Kidney (tissue), 14 donors: ENCODE data around the gene TULP3. TPM values are rescaled to one million over a fixed set of nuclear protein-coding genes. Genes with fewer than 3 reads are reported as not detected.

ENCODE experiments used
- DNase-seq, 5 donors: peaks; one replicate each; pipeline ENCODE4 v3.0.0-alpha.2; 2013 to 2020
- FAIRE-seq: peaks from 2 replicates; lab custom pipeline; 2012; peaks lifted over from hg19 to GRCh38; lab: Jason Lieb, UNC
- H3K27ac ChIP-seq, 2 donors: one replicate each; pipeline ENCODE4 v1.7.0; 2013; ENCODE audit warnings: low read depth in 2 of 2, low read length in 2 of 2, inconsistent platforms in 1 of 2
- H3K27me3 ChIP-seq: one replicate; pipeline ENCODE4 v1.7.1; 2013; ENCODE audit warnings: low read length, inconsistent platforms; ENCODE audit not compliant: control insufficient read depth, insufficient read depth
- H3K36me3 ChIP-seq, 3 donors: one replicate each; pipeline versions ENCODE4 v1.7.0 to v1.7.1; 2013; ENCODE audit warnings: low read length in 3 of 3, control low read depth in 1 of 3, inconsistent platforms in 1 of 3; ENCODE audit not compliant: insufficient read depth in 3 of 3, control insufficient read depth in 2 of 3
- H3K4me1 ChIP-seq, 3 donors: one replicate each; pipeline versions ENCODE4 v1.7.0 to v1.7.1; 2013; ENCODE audit warnings: low read length in 3 of 3, inconsistent platforms in 1 of 3, low read depth in 1 of 3; ENCODE audit not compliant: control insufficient read depth in 2 of 3, insufficient read depth in 2 of 3
- H3K4me3 ChIP-seq, 3 donors: one replicate each; pipeline versions ENCODE4 v1.7.0 to v1.8.1; 2013; ENCODE audit warnings: low read length in 3 of 3, control low read depth in 1 of 3, inconsistent platforms in 1 of 3
- H3K9ac ChIP-seq, 3 donors: one replicate each; pipeline versions ENCODE4 v1.7.0 to v1.7.1; 2013; ENCODE audit warnings: low read length in 3 of 3, control low read depth in 1 of 3, inconsistent platforms in 1 of 3
- H3K9me3 ChIP-seq, 3 donors: one replicate each; pipeline versions ENCODE4 v1.7.0 to v1.7.1; 2013; ENCODE audit warnings: low read length in 3 of 3, control low read depth in 1 of 3, inconsistent platforms in 1 of 3; ENCODE audit not compliant: control insufficient read depth in 2 of 3, insufficient read depth in 1 of 3
- CTCF ChIP-seq: IDR thresholded peaks from 3 replicates; pipeline ENCODE4 v1.5.1; 2012; ENCODE audit warnings: mild to moderate bottlenecking, moderate library complexity, borderline replicate concordance; ENCODE audit not compliant: insufficient read depth; ENCODE audit errors: extremely low read depth
- intact Hi-C: fragments of 100-400 bp; cut with DNase I; formaldehyde crosslinking; loops from one replicate; pipeline ENCODE4 v1.11.1; 2022
- polyA plus RNA-seq: library from polyadenylated mRNA; stranded (reverse); fragments of 350-450 nt; fragmentation: Illumina TruSeq; extraction: RNeasy Lipid Tissue Mini Kit (QIAGEN cat#74804); gene quantifications from one replicate; pipeline ENCODE4 v1.2.3, GENCODE V29; 2014; ENCODE audit warnings: low read depth, low replicate concordance; ENCODE audit not compliant: insufficient read depth
- total RNA-seq: library from RNA; stranded (reverse); fragmentation: NEBNext Ultra II Directional; extraction: Animal tissue kit (Norgen Biotek cat#: 25700); gene quantifications from one replicate; pipeline ENCODE4 v1.2.1, GENCODE V29; 2021
- donor health status: control.
- donor health status: control.
- donor health status: control.
- donor health status: control.
- donor health status: control.
- donor health status: DM: yes; HTN: yes; CAD: no.
- donor health status: Normal renal cell carcinoma (clear cell type).

Gene TULP3
- total and polyA plus RNA-seq, 2 donors from 2014 or later: 20.3 to 23.0 TPM

- Histone ChIP-seq H3K4me1 (no peaks in the 10 kb centered on the region), H3K27ac (no peak overlapping the region), H3K36me3 (no peaks in the 10 kb centered on the region), H3K4me3 (no peak overlapping the region), H3K9ac (no peak overlapping the region), H3K27me3 (no peaks in the 10 kb centered on the region), H3K9me3 (peaks cover 0 to 1% (median 0%) of the 10 kb centered on the region in 3 donors)
- intact Hi-C loops: no loop called here
- DNase-seq (no peak), FAIRE-seq (no peak)
- no peak for TF ChIP-seq CTCF
Measured at GRCh38 chr12:2984698-2985097, 94.0 kb downstream of the TULP3 start.

- no peak for TF ChIP-seq CTCF
- FAIRE-seq (no peak), DNase-seq (no peak)
- H3K4me1 ChIP-seq: no peaks in the 10 kb centered on the region
- no peak overlapping the region for H3K4me3 ChIP-seq
- no peak overlapping the region for H3K9ac ChIP-seq
- H3K27me3 ChIP-seq: no peaks in the 10 kb centered on the region
- H3K36me3 ChIP-seq: no peaks in the 10 kb centered on the region
- no peak overlapping the region for H3K27ac ChIP-seq
- intact Hi-C loops: no loop called here
- H3K9me3 ChIP-seq: peaks cover 0 to 4% (median 0%) of the 10 kb centered on the region in 3 donors
Measured at GRCh38 chr12:2986876-2987275, 96.2 kb downstream of the TULP3 start.

- Histone ChIP-seq H3K9me3 (peaks cover 0 to 4% (median 0%) of the 10 kb centered on the region in 3 donors), H3K27me3 (no peaks in the 10 kb centered on the region), H3K36me3 (no peaks in the 10 kb centered on the region), H3K4me1 (no peaks in the 10 kb centered on the region), H3K9ac (no peak overlapping the region), H3K4me3 (no peak overlapping the region), H3K27ac (no peak overlapping the region)
- intact Hi-C loops: no loop called here
- TF ChIP-seq CTCF: no peak
- no peak for DNase-seq
- no peak for FAIRE-seq
Measured at GRCh38 chr12:2988494-2988893, 97.8 kb downstream of the TULP3 start.

Other genes starting within 250 kb of the TULP3 start
- 70.2 TPM for gene FKBP4, start 95.9 kb upstream of the TULP3 start, total RNA-seq
- gene FKBP4, start 95.9 kb upstream of the TULP3 start, polyA plus RNA-seq: 114 TPM
- gene ITFG2, start 78.2 kb upstream of the TULP3 start, total RNA-seq: 48.2 TPM
- gene ITFG2, start 78.2 kb upstream of the TULP3 start, polyA plus RNA-seq: 23.6 TPM
- gene NRIP2, start 55.9 kb upstream of the TULP3 start, total RNA-seq: 11.7 TPM
- gene NRIP2, start 55.9 kb upstream of the TULP3 start, polyA plus RNA-seq: 15.9 TPM
- not detected for gene TEX52, start 33.9 kb upstream of the TULP3 start, total RNA-seq
- not detected for gene TEX52, start 33.9 kb upstream of the TULP3 start, polyA plus RNA-seq
- gene FOXM1, start 13.7 kb upstream of the TULP3 start, total RNA-seq: 1.3 TPM
- 1.3 TPM for gene FOXM1, start 13.7 kb upstream of the TULP3 start, polyA plus RNA-seq
- 17.2 TPM for gene RHNO1, start 13.7 kb upstream of the TULP3 start, total RNA-seq
- gene RHNO1, start 13.7 kb upstream of the TULP3 start, polyA plus RNA-seq: 15.9 TPM
- 40.9 TPM for gene TEAD4, start 68.5 kb downstream of the TULP3 start, total RNA-seq
- gene TEAD4, start 68.5 kb downstream of the TULP3 start, polyA plus RNA-seq: 19.8 TPM
- 81.6 TPM for gene TSPAN9, start 186.5 kb downstream of the TULP3 start, total RNA-seq
- 62.4 TPM for gene TSPAN9, start 186.5 kb downstream of the TULP3 start, polyA plus RNA-seq